Peyer's patch (tissue), 4 donors: ENCODE results near the gene CLEC18B.
"Not testable (repeated sequence)": the region's sequence is repeated elsewhere in the genome, so short reads cannot be mapped to it uniquely, and the experiment has no call there.

Source experiments
- POLR2A ChIP-seq, 2 donors: fragments of 450-650 bp; IDR thresholded peaks; one replicate each; pipeline ENCODE4 v1.5.1; 2017; ENCODE audit warnings: antibody characterized with exemption in 2 of 2, mild to moderate bottlenecking in 2 of 2, moderate library complexity in 2 of 2
- TF ChIP-seq, protein P1 (sequence below), 6 experiments: fragments of 450-650 bp in 4 of 6; fragments of 200-600 bp in 2 of 6; sonication (generic) in 1 of 6; IDR thresholded peaks; one replicate each; pipeline ENCODE4 v1.5.1; 2017 to 2019; ENCODE audit warnings: antibody characterized with exemption in 6 of 6, mild to moderate bottlenecking in 3 of 6, moderate library complexity in 1 of 6

DNA sequence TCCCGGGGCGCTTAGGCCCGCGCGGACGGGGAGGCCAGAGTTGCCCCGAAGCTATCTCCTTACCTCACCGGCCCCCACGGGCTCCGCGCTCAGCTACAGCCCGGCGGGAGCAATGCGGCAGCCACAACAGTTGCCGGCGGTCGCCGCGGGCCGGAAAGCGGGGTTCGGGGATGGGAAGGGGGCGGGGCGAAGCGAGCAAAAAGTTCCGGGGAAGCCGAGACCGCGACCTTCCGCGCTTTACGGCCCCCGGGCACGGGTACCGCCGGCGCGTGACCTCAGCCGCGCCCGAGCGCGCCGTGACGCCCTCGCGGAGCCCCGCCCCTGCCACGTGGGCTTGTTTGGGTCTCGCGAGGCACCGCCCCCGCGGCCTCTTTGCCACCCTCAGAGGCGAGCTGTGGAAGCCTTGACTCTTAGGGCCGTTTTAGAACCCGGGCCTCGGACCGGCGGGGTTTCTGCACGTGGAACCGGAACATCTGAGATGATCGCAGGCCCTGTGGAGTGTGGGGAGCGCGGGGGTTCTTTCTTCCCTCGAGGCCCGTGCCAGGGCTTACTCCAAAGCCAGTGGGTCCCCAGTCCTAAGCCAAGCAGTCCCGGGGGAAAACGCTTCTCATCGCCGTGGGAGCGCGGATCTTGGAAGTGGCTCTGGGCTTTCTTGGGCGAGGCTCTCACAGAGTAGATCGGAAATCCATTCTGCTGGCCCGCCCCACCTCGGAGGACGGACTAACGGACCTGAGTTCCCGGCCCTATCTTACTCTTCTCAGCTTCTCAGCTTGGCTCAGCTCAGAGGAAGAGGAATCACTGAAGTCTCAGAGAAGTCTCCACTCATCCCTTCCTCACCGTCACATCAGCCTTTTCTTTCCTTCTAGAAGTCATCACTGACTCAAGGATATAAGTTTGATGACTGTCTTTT, 53.0 kb downstream of the CLEC18B start:
- peak in 1 of 2 donors; percentile 31 for TF ChIP-seq POLR2A (IDR thresholded peaks at IDR 0.05)
- TF ChIP-seq, protein P1, sequence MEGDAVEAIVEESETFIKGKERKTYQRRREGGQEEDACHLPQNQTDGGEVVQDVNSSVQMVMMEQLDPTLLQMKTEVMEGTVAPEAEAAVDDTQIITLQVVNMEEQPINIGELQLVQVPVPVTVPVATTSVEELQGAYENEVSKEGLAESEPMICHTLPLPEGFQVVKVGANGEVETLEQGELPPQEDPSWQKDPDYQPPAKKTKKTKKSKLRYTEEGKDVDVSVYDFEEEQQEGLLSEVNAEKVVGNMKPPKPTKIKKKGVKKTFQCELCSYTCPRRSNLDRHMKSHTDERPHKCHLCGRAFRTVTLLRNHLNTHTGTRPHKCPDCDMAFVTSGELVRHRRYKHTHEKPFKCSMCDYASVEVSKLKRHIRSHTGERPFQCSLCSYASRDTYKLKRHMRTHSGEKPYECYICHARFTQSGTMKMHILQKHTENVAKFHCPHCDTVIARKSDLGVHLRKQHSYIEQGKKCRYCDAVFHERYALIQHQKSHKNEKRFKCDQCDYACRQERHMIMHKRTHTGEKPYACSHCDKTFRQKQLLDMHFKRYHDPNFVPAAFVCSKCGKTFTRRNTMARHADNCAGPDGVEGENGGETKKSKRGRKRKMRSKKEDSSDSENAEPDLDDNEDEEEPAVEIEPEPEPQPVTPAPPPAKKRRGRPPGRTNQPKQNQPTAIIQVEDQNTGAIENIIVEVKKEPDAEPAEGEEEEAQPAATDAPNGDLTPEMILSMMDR (IDR thresholded peaks at IDR 0.05): not testable (repeated sequence)
